Amygdala (tissue), 56 donors: ENCODE data around the gene C11orf71.

ENCODE experiments used
- DNase-seq, 56 donors: peaks; one replicate each; lab custom pipeline; 2025; lab: John Stamatoyannopoulos, UW

C11orf71 gene

GRCh38 chr11:114362958-114363357 is 37.4 kb downstream of the C11orf71 start:
- no peak for DNase-seq

GRCh38 chr11:114362326-114362725 is 38.0 kb downstream of the C11orf71 start:
- DNase-seq: no peak

GRCh38 chr11:114359342-114359741 is 41.0 kb downstream of the C11orf71 start:
- no peak for DNase-seq

DNA sequence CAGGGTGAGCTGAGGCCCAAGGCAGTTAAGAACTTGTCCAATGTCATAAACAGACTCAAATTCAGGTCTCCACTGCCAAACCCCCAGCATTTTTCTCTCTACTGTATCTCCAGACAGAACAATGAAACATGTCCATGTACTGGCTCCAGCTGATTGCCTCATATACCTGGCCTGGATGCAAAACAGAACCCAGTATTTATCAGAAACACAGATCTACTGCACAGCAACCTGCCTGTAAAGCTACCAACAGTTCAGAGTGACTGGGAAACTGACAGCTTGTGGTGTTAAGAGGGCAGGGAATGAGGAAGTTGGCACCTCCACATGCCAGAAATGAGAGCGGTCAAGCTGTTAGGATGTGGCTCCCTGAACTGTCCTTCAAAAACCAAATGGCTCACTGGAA is 41.6 kb downstream of the C11orf71 start:
- no peak for DNase-seq

- DNase-seq: no peak
Observed at GRCh38 chr11:114354076-114354475, 46.2 kb downstream of the C11orf71 start.

DNA sequence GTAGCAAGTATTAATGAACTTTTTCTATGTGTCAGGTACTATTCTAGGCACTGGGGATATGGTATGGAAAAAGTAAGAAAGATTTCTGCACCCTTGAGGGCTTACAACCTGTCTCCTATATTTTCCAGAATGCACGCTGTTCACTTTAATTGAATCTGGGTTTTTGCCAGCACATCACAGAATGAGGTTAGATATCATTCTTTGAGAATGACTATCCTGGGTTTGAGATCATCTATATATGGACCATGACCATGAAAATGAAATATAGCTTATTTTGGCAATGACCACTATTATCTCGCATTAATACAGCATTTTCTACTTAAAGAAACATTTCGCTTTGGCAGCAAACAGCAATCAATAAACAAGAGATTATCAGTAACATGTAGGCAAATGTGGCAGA is 46.9 kb downstream of the C11orf71 start:
- no peak for DNase-seq

DNA sequence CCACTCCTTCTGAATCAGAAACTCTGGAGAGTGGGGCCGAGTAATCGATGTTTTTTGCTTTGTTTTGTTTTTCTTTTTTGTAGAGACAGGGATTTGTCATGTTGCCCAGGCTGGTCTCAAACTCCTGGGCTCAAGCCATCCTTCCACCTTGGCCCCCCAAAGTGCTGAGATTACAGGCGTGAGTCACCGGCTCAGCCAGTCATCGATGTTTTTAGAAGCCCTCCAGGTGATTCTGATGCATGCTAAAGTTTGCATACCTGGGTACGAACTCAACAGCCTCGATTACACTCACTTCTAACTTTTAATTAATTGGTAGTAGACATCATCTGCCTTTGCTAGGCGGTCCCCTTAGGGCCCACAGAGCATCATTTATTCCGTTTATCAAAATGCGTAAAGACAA is 50.3 kb downstream of the C11orf71 start:
- DNase-seq: no peak
